Measurements from ENCODE around the gene OR4K13.

OR4K13 gene

GRCh38 chr14:20035938-20036337, at the start of gene OR4K13:
OR4K13 (minus strand) TSS chr14:20036038; CDS start chr14:20034758, 1,280 bp downstream.
- no peak for DNase-seq

- no peak for DNase-seq
Observed at GRCh38 chr14:20059745-20060144, 23.9 kb upstream of the OR4K13 start, which contains the start of gene OR4L1. OR4L1 (plus strand) TSS chr14:20060045; CDS start chr14:20060045, 0 bp downstream.

GRCh38 chr14:20048202-20048601, 12.4 kb upstream of the OR4K13 start:
- no peak for DNase-seq

GRCh38 chr14:20044243-20044642, 8.4 kb upstream of the OR4K13 start:
- no peak for DNase-seq

- no peak for DNase-seq
Observed at GRCh38 chr14:20035449-20035848, 389 bp downstream of the OR4K13 start.

GRCh38 chr14:20031058-20031457, 4.8 kb downstream of the OR4K13 start:
- DNase-seq, result no peak

- DNase-seq, result no peak
Observed at GRCh38 chr14:20019257-20019865, 16.5 kb downstream of the OR4K13 start, which contains the start of gene OR4K14. OR4K14 (minus strand) TSS chr14:20019307; CDS start chr14:20015193, 4,114 bp downstream.

- no peak for DNase-seq
Observed at GRCh38 chr14:20008156-20008555, 27.7 kb downstream of the OR4K13 start.

- DNase-seq, result no peak
Observed at GRCh38 chr14:20002319-20002718, 33.5 kb downstream of the OR4K13 start.

- no peak for DNase-seq
Observed at GRCh38 chr14:20001863-20002262, 34.0 kb downstream of the OR4K13 start, which contains the start of gene OR4Q2. OR4Q2 (plus strand) TSS chr14:20002163.

- no peak for DNase-seq
Observed at GRCh38 chr14:19993438-19993837, 42.4 kb downstream of the OR4K13 start.
